B cell (primary cell): ENCODE results near the gene CLDN6. TPM values are rescaled to one million over a fixed set of nuclear protein-coding genes. Genes with fewer than 3 reads are reported as not detected.

Experiments used
- ATAC-seq: fragments of 200-7000 bp; cut with Tn5 transposase; one replicate; pipeline ENCODE4 v1.10.0; 2021; ENCODE audit warnings: low read depth, mild to moderate bottlenecking, moderate number of reproducible peaks, moderate library complexity
- CTCF ChIA-PET: fragments of 350-600 bp; sonication (Branson Sonifier 250); formaldehyde crosslinking; loops from one replicate; lab custom pipeline; 2021; ENCODE audit warnings: antibody characterized with exemption, inconsistent platforms; lab: Charles Lee
- POLR2A ChIA-PET: fragments of 350-600 bp; sonication (Branson Sonifier 250); formaldehyde crosslinking; loops from one replicate; lab custom pipeline; 2021; ENCODE audit warnings: antibody characterized with exemption; lab: Charles Lee
- DNase-seq: peaks from one replicate; pipeline ENCODE4 v3.0.0; 2013
- H2AFZ ChIP-seq: 2 replicates; pipeline ENCODE4 v1.6.1; 2012; ENCODE audit warnings: mild to moderate bottlenecking, low read depth, low read length; ENCODE audit not compliant: insufficient read depth, poor library complexity, severe bottlenecking
- H3K27ac ChIP-seq, 2 donors: 1 replicate in 1 of 2; 2 replicates in 1 of 2; pipeline ENCODE4 v1.5.1; 2012 to 2013; ENCODE audit warnings: low read length in 2 of 2, mild to moderate bottlenecking in 2 of 2, moderate library complexity in 1 of 2
- H3K27me3 ChIP-seq, 4 experiments: fragments of 200-600 bp in 1 of 4; sonication (generic) in 1 of 4; replicated peaks in 1 of 4; 1 replicate in 2 of 4; 2 replicates in 2 of 4; pipeline versions ENCODE4 v1.6.1 to v1.7.0; 2013 to 2016; ENCODE audit warnings: low read length in 3 of 4, mild to moderate bottlenecking in 2 of 4, mixed read lengths in 1 of 4, moderate library complexity in 1 of 4; ENCODE audit not compliant: insufficient read depth in 4 of 4, control insufficient read depth in 3 of 4; ENCODE audit errors: control extremely low read depth in 1 of 4
- H3K36me3 ChIP-seq, 2 experiments: replicated peaks in 1 of 2; 1 replicate in 1 of 2; 2 replicates in 1 of 2; pipeline versions ENCODE4 v1.6.1 to v1.7.1; 2013; ENCODE audit warnings: low read length in 1 of 2; ENCODE audit not compliant: insufficient read depth in 2 of 2, control insufficient read depth in 1 of 2; ENCODE audit errors: control extremely low read depth in 1 of 2, extremely low read depth in 1 of 2
- H3K4me1 ChIP-seq, 2 donors: fragments of 200-600 bp in 1 of 2; sonication (generic) in 1 of 2; 1 replicate in 1 of 2; 2 replicates in 1 of 2; pipeline versions ENCODE4 v1.5.1 to v1.6.1; 2013 to 2017; ENCODE audit warnings: low read length in 2 of 2; ENCODE audit not compliant: control insufficient read depth in 2 of 2, insufficient read depth in 2 of 2
- H3K4me2 ChIP-seq: replicated peaks from 2 replicates; pipeline ENCODE3; 2012; ENCODE audit warnings: mild to moderate bottlenecking, low read depth, low read length; ENCODE audit not compliant: poor library complexity, severe bottlenecking
- H3K4me3 ChIP-seq, 5 experiments: fragments of 200-600 bp in 1 of 5; sonication (generic) in 1 of 5; 1 replicate in 3 of 5; 2 replicates in 2 of 5; pipeline versions ENCODE4 v1.5.1 to v1.7.0; 2011 to 2016; ENCODE audit warnings: low read length in 4 of 5, mild to moderate bottlenecking in 4 of 5, low read depth in 2 of 5, control low read depth in 1 of 5, moderate library complexity in 1 of 5; ENCODE audit not compliant: insufficient read depth in 1 of 5; ENCODE audit errors: control extremely low read depth in 1 of 5, extremely low read depth in 1 of 5
- H3K79me2 ChIP-seq: fragments of 200-600 bp; sonication (generic); one replicate; pipeline ENCODE4 v1.6.0; 2016; ENCODE audit warnings: low read length; ENCODE audit not compliant: control insufficient read depth, insufficient read depth
- H3K9ac ChIP-seq: fragments of 200-600 bp; sonication (generic); 2 replicates; pipeline ENCODE4 v1.6.1; 2017; ENCODE audit warnings: mild to moderate bottlenecking, low read length, moderate library complexity
- H3K9me3 ChIP-seq, 3 donors: one replicate each; pipeline versions ENCODE4 v1.6.1 to v1.7.1; 2013; ENCODE audit warnings: low read length in 2 of 3; ENCODE audit not compliant: control insufficient read depth in 2 of 3, insufficient read depth in 1 of 3; ENCODE audit errors: control extremely low read depth in 1 of 3
- H4K20me1 ChIP-seq: 2 replicates; pipeline ENCODE4 v1.6.0; 2012; ENCODE audit warnings: mild to moderate bottlenecking, low read length; ENCODE audit not compliant: insufficient read depth, control insufficient read depth, poor library complexity, severe bottlenecking
- H3K27ac Mint-ChIP-seq: one replicate; pipeline ENCODE4 v1.8.0; 2021; ENCODE audit warnings: mixed read lengths
- H3K27me3 Mint-ChIP-seq: one replicate; pipeline ENCODE4 v1.8.0; 2021; ENCODE audit warnings: mixed read lengths
- H3K4me1 Mint-ChIP-seq: one replicate; pipeline ENCODE4 v1.8.0; 2021; ENCODE audit warnings: mixed read lengths
- H3K4me3 Mint-ChIP-seq: one replicate; pipeline ENCODE4 v1.8.0; 2021; ENCODE audit warnings: mixed read lengths
- H3K9me3 Mint-ChIP-seq: one replicate; pipeline ENCODE4 v1.8.0; 2022; ENCODE audit warnings: mixed read lengths; ENCODE audit not compliant: insufficient read depth
- CTCF ChIP-seq: fragments of 200-600 bp; IDR thresholded peaks from one replicate; pipeline ENCODE4 v1.8.0; 2022; ENCODE audit warnings: antibody characterized with exemption, mild to moderate bottlenecking
- EZH2 ChIP-seq: IDR thresholded peaks from 2 replicates; pipeline ENCODE4 v1.6.1; 2012; ENCODE audit warnings: borderline replicate concordance, low read depth, mild to moderate bottlenecking, moderate library complexity, low read length; ENCODE audit not compliant: insufficient read depth, poor library complexity, severe bottlenecking
- WGBS: methylation state at CpG from one replicate; pipeline ENCODE4 v1.1.5; 2013; ENCODE audit warnings: missing lambda C conversion rate; ENCODE audit not compliant: insufficient coverage; 5-methylcytosine and 5-hydroxymethylcytosine counted together
- intact Hi-C: fragments of 100-400 bp; cut with micrococcal nuclease; formaldehyde crosslinking; loops from one replicate; pipeline ENCODE4 v1.10.0; 2022
- polyA plus RNA-seq: library from polyadenylated mRNA; depleted of rRNA; stranded (reverse); fragments of >200 nt; gene quantifications from 2 replicates; pipeline ENCODE4 v1.2.3, GENCODE V29; 2012
- total RNA-seq, 2 donors: library from RNA; stranded (reverse); fragments of 120-200 nt in 1 of 2; gene quantifications; 1 replicate in 1 of 2; 2 replicates in 1 of 2; pipeline versions ENCODE4 v1.2.3 to v1.2.4, GENCODE V29; 2013 to 2022

CLDN6 gene
- total and polyA plus RNA-seq, 2 donors (not counting 1 experiment from before 2014, with no cell fraction given): not detected

GRCh38 chr16:3013998-3014690 lies 3.8 kb downstream of the CLDN6 start:
- no peak overlapping the region for H3K4me2 ChIP-seq
- intact Hi-C loops: no loop called here
- H3K79me2 ChIP-seq: no peaks in the 10 kb centered on the region
- H2AFZ ChIP-seq: no peak overlapping the region
- H3K4me3 ChIP-seq: no peak overlapping the region
- peaks cover 4 to 6% of the 10 kb centered on the region in 2 donors for H3K4me1 ChIP-seq
- H3K9me3 ChIP-seq: peaks cover 0 to 4% (median 0%) of the 10 kb centered on the region in 3 donors
- no peak overlapping the region for H3K27ac ChIP-seq
- no peak for DNase-seq
- WGBS: 87% methylated on average over 8 of the region's 12 CpGs
- no peak for TF ChIP-seq CTCF
- TF ChIP-seq EZH2: no peak
- ATAC-seq: no peak
- ChIA-PET CTCF (no interaction called here), POLR2A (no interaction called here)
- H3K4me3 Mint-ChIP-seq: no peak overlapping the region
- H3K27me3 ChIP-seq: peaks cover 0 to 34% (median 14%) of the 10 kb centered on the region in 4 experiments
- H3K9me3 Mint-ChIP-seq: no peaks in the 10 kb centered on the region
- no peaks in the 10 kb centered on the region for H4K20me1 ChIP-seq
- peaks cover 22% of the 10 kb centered on the region for H3K27me3 Mint-ChIP-seq
- no peaks in the 10 kb centered on the region for H3K36me3 ChIP-seq
- peaks cover 4% of the 10 kb centered on the region for H3K4me1 Mint-ChIP-seq
- H3K27ac Mint-ChIP-seq: no peak overlapping the region
- no peak overlapping the region for H3K9ac ChIP-seq

GRCh38 chr16:3013491-3013951 lies 4.5 kb downstream of the CLDN6 start:
- H2AFZ ChIP-seq: no peak overlapping the region
- no peak for TF ChIP-seq CTCF
- TF ChIP-seq EZH2: no peak
- 95% methylated on average over 27 of the region's 27 CpGs for WGBS
- ChIA-PET CTCF (no interaction called here), POLR2A (no interaction called here)
- no peak overlapping the region for H3K27ac ChIP-seq
- H3K4me3 ChIP-seq: no peak overlapping the region
- H4K20me1 ChIP-seq: no peaks in the 10 kb centered on the region
- Mint-ChIP-seq H3K27me3 (peaks cover 22% of the 10 kb centered on the region), H3K27ac (no peak overlapping the region), H3K9me3 (no peaks in the 10 kb centered on the region), H3K4me3 (no peak overlapping the region), H3K4me1 (peaks cover 6% of the 10 kb centered on the region)
- H3K27me3 ChIP-seq: peaks cover 0 to 31% (median 16%) of the 10 kb centered on the region in 4 experiments
- ATAC-seq (no peak), DNase-seq (no peak)
- H3K4me1 ChIP-seq: peaks cover 6 to 9% of the 10 kb centered on the region in 2 donors
- no peak overlapping the region for H3K9ac ChIP-seq
- intact Hi-C loops: no loop called here
- no peaks in the 10 kb centered on the region for H3K79me2 ChIP-seq
- no peak overlapping the region for H3K4me2 ChIP-seq
- peaks cover 0 to 7% (median 0%) of the 10 kb centered on the region in 3 donors for H3K9me3 ChIP-seq
- H3K36me3 ChIP-seq: no peaks in the 10 kb centered on the region
